Ascending aorta (tissue), 2 donors: ENCODE measurements around the gene FOXG1. TPM values are rescaled to one million over a fixed set of nuclear protein-coding genes. Genes with fewer than 3 reads are reported as not detected.

Experiments used
- DNase-seq, 2 donors: peaks; one replicate each; pipeline ENCODE4 v3.0.0-alpha.2; 2019; ENCODE audit warnings: low spot score in 2 of 2
- H3K27ac ChIP-seq, 2 donors: fragments of 200-600 bp; sonication (generic); one replicate each; pipeline ENCODE4 v1.5.1; 2016 to 2017; ENCODE audit warnings: mild to moderate bottlenecking in 1 of 2
- H3K27me3 ChIP-seq: fragments of 200-600 bp; sonication (generic); one replicate; pipeline ENCODE4 v1.5.1; 2017
- H3K36me3 ChIP-seq, 2 donors: fragments of 200-600 bp; sonication (generic); one replicate each; pipeline ENCODE4 v1.5.1; 2016
- H3K4me1 ChIP-seq, 2 donors: fragments of 200-600 bp; sonication (generic); one replicate each; pipeline ENCODE4 v1.5.1; 2016 to 2017; ENCODE audit warnings: mild to moderate bottlenecking in 1 of 2
- H3K4me3 ChIP-seq, 2 donors: fragments of 200-600 bp; sonication (generic); one replicate each; pipeline ENCODE4 v1.5.1; 2016 to 2017; ENCODE audit warnings: mild to moderate bottlenecking in 1 of 2
- H3K9me3 ChIP-seq, 2 donors: fragments of 200-600 bp; sonication (generic); one replicate each; pipeline ENCODE4 v1.5.1; 2016
- intact Hi-C: fragments of 100-400 bp; cut with DNase I; formaldehyde crosslinking; loops from one replicate; pipeline ENCODE4 v1.15.1; 2023
- total RNA-seq: library from RNA; depleted of rRNA; stranded (reverse); fragments of >200 nt; gene quantifications from one replicate; pipeline ENCODE4 v1.1.0, GENCODE V29; 2016
- TF ChIP-seq, protein P1 (sequence below), 3 experiments: fragments of 200-600 bp in 2 of 3; fragments of 450-650 bp in 1 of 3; sonication (generic) in 2 of 3; IDR thresholded peaks; one replicate each; pipeline ENCODE4 v1.5.1; 2016 to 2019; ENCODE audit warnings: antibody characterized with exemption in 3 of 3, mild to moderate bottlenecking in 1 of 3, moderate library complexity in 1 of 3

FOXG1 gene
- total RNA-seq, 1 donor from 2014 or later, result not detected

DNA sequence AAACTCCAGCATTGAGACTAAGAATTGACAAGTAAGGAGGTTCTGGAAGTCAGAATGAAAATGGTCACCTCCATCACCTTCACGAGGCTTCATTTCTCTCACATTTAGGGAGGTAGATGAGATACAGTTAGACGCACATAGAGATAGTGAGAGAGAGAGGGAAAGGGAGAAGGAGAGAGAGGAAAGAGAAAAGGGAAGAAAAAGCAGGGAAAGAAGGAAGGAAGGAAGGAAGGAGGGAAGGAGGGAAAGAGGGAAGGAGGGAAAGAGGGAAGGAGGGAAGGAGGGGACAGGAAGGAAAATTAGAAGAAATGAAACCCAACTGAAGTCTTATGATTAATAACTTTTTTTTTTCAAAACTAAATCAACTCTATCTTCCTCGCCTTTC lies 10.7 kb upstream of the FOXG1 start:
- Histone ChIP-seq H3K27me3 (peaks cover 16% of the 10 kb centered on the region), H3K4me1 (no peaks in the 10 kb centered on the region)
- intact Hi-C loops, result no loop called here

DNA sequence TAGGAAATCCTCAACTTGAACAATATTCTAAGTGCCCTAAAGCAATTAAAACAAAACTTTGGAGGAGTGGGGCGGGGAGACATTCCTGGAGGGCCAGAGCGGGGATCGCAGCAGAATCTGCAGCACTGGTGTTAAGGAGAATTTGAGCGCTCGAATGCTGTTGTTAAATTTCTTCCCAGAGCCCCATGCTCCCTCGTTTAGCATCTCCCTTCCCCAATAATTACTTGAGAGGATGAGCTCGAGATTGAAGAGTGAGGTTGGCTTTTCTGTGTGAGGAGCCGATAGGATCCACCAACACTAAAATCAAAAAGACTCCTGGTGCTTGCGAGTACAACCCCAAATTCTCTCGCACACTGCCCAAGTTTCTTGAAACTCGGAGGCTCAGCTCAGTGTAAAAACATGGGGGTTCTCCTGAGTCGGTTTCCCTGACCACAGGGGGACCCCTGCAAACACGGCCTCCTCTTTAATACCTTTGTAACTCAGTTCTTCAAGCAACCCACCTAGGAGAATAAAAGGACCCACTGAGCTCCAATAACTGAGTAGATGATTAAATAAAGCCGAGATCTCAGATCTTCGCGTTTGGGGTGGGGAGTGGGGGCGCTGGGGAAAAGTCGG lies 10.2 kb upstream of the FOXG1 start:
- Histone ChIP-seq H3K27me3 (peaks cover 16% of the 10 kb centered on the region), H3K36me3 (no peaks in the 10 kb centered on the region), H3K27ac (no peak overlapping the region), H3K4me3 (no peak overlapping the region), H3K9me3 (no peaks in the 10 kb centered on the region), H3K4me1 (no peaks in the 10 kb centered on the region)
- DNase-seq, result no peak
- TF ChIP-seq, protein P1, sequence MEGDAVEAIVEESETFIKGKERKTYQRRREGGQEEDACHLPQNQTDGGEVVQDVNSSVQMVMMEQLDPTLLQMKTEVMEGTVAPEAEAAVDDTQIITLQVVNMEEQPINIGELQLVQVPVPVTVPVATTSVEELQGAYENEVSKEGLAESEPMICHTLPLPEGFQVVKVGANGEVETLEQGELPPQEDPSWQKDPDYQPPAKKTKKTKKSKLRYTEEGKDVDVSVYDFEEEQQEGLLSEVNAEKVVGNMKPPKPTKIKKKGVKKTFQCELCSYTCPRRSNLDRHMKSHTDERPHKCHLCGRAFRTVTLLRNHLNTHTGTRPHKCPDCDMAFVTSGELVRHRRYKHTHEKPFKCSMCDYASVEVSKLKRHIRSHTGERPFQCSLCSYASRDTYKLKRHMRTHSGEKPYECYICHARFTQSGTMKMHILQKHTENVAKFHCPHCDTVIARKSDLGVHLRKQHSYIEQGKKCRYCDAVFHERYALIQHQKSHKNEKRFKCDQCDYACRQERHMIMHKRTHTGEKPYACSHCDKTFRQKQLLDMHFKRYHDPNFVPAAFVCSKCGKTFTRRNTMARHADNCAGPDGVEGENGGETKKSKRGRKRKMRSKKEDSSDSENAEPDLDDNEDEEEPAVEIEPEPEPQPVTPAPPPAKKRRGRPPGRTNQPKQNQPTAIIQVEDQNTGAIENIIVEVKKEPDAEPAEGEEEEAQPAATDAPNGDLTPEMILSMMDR (IDR thresholded peaks at IDR 0.05), result no peak
- intact Hi-C loops, result no loop called here

More for the DNA sequence above, 10.7 kb upstream of the FOXG1 start:
- Histone ChIP-seq H3K9me3 (no peaks in the 10 kb centered on the region), H3K27ac (no peak overlapping the region), H3K36me3 (no peaks in the 10 kb centered on the region), H3K4me3 (no peak overlapping the region)
- TF ChIP-seq, protein P1 (IDR thresholded peaks at IDR 0.05), result no peak
- no peak for DNase-seq

DNA sequence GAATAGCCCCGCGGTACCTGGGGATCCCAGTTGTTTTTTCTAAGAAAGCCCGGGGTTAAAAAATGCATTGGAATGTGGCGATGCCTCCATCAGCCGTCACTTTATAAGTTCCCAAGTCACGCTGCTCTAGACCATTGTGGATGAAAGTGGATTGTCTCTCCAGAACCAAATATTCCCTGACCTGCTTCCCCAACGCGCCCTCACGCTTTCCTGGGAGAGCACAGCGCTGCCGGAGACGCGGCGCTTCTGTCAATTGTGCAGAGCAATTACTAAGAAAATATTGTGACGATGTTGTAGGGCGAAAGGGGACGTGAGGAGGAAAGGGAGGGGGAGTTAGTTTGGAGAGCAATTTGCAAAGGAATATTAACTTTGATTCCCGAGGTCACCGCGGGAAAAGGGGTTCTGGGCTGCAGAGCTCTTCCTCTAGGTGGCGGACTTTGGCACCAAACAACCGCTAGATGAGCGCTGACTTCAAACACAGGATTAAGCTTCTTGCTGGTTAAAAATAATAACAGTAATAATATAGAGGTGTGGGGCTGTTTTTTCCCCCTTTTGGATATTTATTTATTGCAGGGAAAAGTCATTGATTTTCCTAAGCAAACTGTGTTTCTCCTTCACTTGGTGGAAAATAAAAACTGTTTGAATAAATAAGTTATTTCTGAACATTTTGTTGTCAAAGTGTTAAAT lies 9.6 kb upstream of the FOXG1 start:
- TF ChIP-seq, protein P1 (IDR thresholded peaks at IDR 0.05), result peak in 1 of 3 experiments; percentile 15
- Histone ChIP-seq H3K4me1 (no peaks in the 10 kb centered on the region), H3K27me3 (peaks cover 16% of the 10 kb centered on the region), H3K36me3 (no peaks in the 10 kb centered on the region), H3K27ac (no peak overlapping the region), H3K4me3 (no peak overlapping the region), H3K9me3 (no peaks in the 10 kb centered on the region)
- intact Hi-C loops, result no loop called here
- DNase-seq, result no peak

DNA sequence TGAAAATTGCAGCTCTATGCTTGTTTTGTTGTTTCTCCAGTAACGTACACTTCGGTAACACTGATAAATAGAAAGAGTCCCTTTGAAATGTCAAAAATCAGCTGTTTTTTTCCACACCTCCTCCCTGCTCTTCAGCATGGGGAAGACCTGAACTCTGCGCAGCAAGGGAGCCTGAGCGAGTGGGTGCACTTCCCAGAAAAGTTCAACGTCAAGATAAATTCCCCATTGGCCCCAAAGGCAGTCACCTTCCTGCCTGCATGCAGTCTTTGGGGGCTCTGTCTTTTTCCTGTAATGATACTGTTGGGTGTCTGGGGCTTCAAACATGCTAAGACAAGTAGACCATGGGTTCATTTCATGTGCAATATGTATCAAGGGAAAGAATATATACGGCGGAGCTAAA lies 8.8 kb upstream of the FOXG1 start:
- Histone ChIP-seq H3K4me1 (no peaks in the 10 kb centered on the region), H3K27me3 (peaks cover 16% of the 10 kb centered on the region), H3K4me3 (no peak overlapping the region), H3K36me3 (no peaks in the 10 kb centered on the region), H3K27ac (no peak overlapping the region), H3K9me3 (no peaks in the 10 kb centered on the region)
- TF ChIP-seq, protein P1 (IDR thresholded peaks at IDR 0.05), result no peak
- DNase-seq, result no peak
- intact Hi-C loops, result no loop called here

DNA sequence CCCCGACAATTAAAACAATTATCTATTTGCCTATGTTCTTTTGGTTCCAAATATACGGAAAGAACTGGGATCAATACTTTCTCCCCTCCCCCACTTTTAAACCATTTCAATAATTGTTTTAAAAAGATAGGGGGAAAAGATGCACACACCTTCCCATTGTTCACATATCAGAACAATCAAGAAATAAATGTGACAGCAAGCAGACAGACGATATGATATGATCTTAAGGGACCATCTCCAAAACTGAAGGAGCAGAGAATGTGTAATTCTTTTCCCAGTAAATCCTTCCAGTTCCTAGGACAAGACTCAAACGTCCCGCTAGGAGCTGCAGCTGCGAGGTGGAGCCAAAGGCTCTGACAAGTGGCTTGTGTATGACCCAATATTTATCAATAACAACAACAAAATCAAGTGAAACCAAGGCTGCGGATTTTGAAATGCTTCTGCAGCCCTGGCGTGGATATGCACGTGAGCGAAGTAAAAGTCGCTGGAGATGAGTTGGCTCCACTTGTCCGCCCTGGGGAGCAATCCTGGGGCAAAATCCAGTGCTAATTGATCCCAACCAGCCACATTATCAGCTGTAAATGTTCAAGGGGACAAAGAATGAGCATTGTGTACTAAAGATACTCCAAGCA lies 8.2 kb upstream of the FOXG1 start:
- H3K27me3 ChIP-seq, result peaks cover 16% of the 10 kb centered on the region
- no peaks in the 10 kb centered on the region for H3K36me3 ChIP-seq
- TF ChIP-seq, protein P1 (IDR thresholded peaks at IDR 0.05), result no peak
- DNase-seq, result no peak
- no peak overlapping the region for H3K4me3 ChIP-seq
- H3K4me1 ChIP-seq, result no peaks in the 10 kb centered on the region
- intact Hi-C loops, result no loop called here
- H3K9me3 ChIP-seq, result no peaks in the 10 kb centered on the region
- no peak overlapping the region for H3K27ac ChIP-seq
